DOHH2 (cell line): ENCODE measurements around the gene ELAVL4.

Source experiments
- H3F3A ChIP-seq: fragments of 200-600 bp; sonication (generic), shearing (Covaris generic); 2 replicates; pipeline ENCODE4 v1.6.0; 2016; ENCODE audit warnings: antibody characterized with exemption, mild to moderate bottlenecking; ENCODE audit not compliant: control insufficient read depth, insufficient read depth
- H3K27ac ChIP-seq: fragments of 200-600 bp; sonication (generic); 2 replicates; pipeline ENCODE4 v1.5.1; 2014; ENCODE audit warnings: low read depth, mild to moderate bottlenecking, low read length, moderate library complexity
- H3K27me3 ChIP-seq: fragments of 200-600 bp; sonication (generic); 2 replicates; pipeline ENCODE4 v1.6.1; 2014; ENCODE audit warnings: mild to moderate bottlenecking, low read length, mixed read lengths; ENCODE audit not compliant: control insufficient read depth
- H3K36me3 ChIP-seq: fragments of 200-600 bp; sonication (generic); 2 replicates; pipeline ENCODE4 v1.6.1; 2014; ENCODE audit warnings: mild to moderate bottlenecking, low read length, moderate library complexity, mixed read lengths; ENCODE audit not compliant: control insufficient read depth
- H3K4me1 ChIP-seq: fragments of 200-600 bp; sonication (generic); 2 replicates; pipeline ENCODE4 v1.6.1; 2014; ENCODE audit warnings: mild to moderate bottlenecking, low read length, mixed read lengths; ENCODE audit not compliant: control insufficient read depth
- H3K4me2 ChIP-seq: fragments of 200-600 bp; sonication (generic); 2 replicates; pipeline ENCODE4 v1.6.0; 2014; ENCODE audit warnings: mild to moderate bottlenecking, low read length, moderate library complexity
- H3K4me3 ChIP-seq: fragments of 200-600 bp; sonication (generic); 2 replicates; pipeline ENCODE4 v1.5.1; 2014; ENCODE audit warnings: mild to moderate bottlenecking, low read length, mixed read lengths
- H3K79me2 ChIP-seq: fragments of 200-600 bp; sonication (generic); 2 replicates; pipeline ENCODE4 v1.6.1; 2014; ENCODE audit warnings: mild to moderate bottlenecking, low read length, mixed read lengths; ENCODE audit not compliant: control insufficient read depth
- H3K9me2 ChIP-seq: fragments of 200-600 bp; sonication (generic); replicated peaks from 2 replicates; pipeline ENCODE4 v1.6.1; 2014; ENCODE audit warnings: mild to moderate bottlenecking, low read length, mixed read lengths; ENCODE audit not compliant: control insufficient read depth
- H3K9me3 ChIP-seq: fragments of 200-600 bp; sonication (generic); 2 replicates; pipeline ENCODE4 v1.6.1; 2014; ENCODE audit warnings: antibody characterized with exemption, low read length, mixed read lengths; ENCODE audit not compliant: control insufficient read depth, insufficient read depth
- H4K20me1 ChIP-seq: fragments of 200-600 bp; sonication (generic); 2 replicates; pipeline ENCODE4 v1.6.0; 2014; ENCODE audit warnings: low read depth, mild to moderate bottlenecking, antibody characterized with exemption, low read length, moderate library complexity; ENCODE audit not compliant: control insufficient read depth, insufficient read depth
- EZH2phosphoT487 ChIP-seq: fragments of 200-600 bp; sonication (generic); IDR thresholded peaks from 2 replicates; pipeline ENCODE4 v1.6.1; 2017; ENCODE audit warnings: borderline replicate concordance, mild to moderate bottlenecking, antibody characterized with exemption, low read length, moderate library complexity, mixed read lengths
- TF ChIP-seq, protein P1 (sequence below): fragments of 200-600 bp; sonication (generic); IDR thresholded peaks from one replicate; pipeline ENCODE4 v1.5.1; 2014; ENCODE audit warnings: antibody characterized with exemption, mild to moderate bottlenecking, low read depth, low read length; ENCODE audit not compliant: poor library complexity, severe bottlenecking

The ELAVL4 gene

GRCh38 chr1:50246869-50247268 lies 138.1 kb downstream of the ELAVL4 start:
- TF ChIP-seq, protein P1, sequence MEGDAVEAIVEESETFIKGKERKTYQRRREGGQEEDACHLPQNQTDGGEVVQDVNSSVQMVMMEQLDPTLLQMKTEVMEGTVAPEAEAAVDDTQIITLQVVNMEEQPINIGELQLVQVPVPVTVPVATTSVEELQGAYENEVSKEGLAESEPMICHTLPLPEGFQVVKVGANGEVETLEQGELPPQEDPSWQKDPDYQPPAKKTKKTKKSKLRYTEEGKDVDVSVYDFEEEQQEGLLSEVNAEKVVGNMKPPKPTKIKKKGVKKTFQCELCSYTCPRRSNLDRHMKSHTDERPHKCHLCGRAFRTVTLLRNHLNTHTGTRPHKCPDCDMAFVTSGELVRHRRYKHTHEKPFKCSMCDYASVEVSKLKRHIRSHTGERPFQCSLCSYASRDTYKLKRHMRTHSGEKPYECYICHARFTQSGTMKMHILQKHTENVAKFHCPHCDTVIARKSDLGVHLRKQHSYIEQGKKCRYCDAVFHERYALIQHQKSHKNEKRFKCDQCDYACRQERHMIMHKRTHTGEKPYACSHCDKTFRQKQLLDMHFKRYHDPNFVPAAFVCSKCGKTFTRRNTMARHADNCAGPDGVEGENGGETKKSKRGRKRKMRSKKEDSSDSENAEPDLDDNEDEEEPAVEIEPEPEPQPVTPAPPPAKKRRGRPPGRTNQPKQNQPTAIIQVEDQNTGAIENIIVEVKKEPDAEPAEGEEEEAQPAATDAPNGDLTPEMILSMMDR: no peak
- no peak for TF ChIP-seq EZH2phosphoT487
- Histone ChIP-seq H3K27ac (no peak overlapping the region), H3K4me3 (no peak overlapping the region), H3K9me2 (no peaks in the 10 kb centered on the region), H3K9me3 (no peaks in the 10 kb centered on the region), H3K27me3 (no peaks in the 10 kb centered on the region), H3K79me2 (no peaks in the 10 kb centered on the region), H3K4me1 (peaks cover 32% of the 10 kb centered on the region), H3F3A (peaks cover 3% of the 10 kb centered on the region), H3K4me2 (no peak overlapping the region), H3K36me3 (no peaks in the 10 kb centered on the region), H4K20me1 (no peaks in the 10 kb centered on the region)

- Histone ChIP-seq H3K79me2 (no peaks in the 10 kb centered on the region), H3K36me3 (no peaks in the 10 kb centered on the region), H3K27me3 (no peaks in the 10 kb centered on the region), H3K9me3 (no peaks in the 10 kb centered on the region), H3K4me1 (peaks cover 59% of the 10 kb centered on the region), H3F3A (peaks cover 3% of the 10 kb centered on the region), H4K20me1 (no peaks in the 10 kb centered on the region), H3K27ac (peak overlapping the region; percentile 76), H3K9me2 (no peaks in the 10 kb centered on the region), H3K4me2 (peak overlapping the region; percentile 82), H3K4me3 (peak overlapping the region; percentile 66)
- TF ChIP-seq, protein P1: no peak
- TF ChIP-seq EZH2phosphoT487: no peak
Measured at GRCh38 chr1:50251702-50252101, 143.0 kb downstream of the ELAVL4 start.

DNA sequence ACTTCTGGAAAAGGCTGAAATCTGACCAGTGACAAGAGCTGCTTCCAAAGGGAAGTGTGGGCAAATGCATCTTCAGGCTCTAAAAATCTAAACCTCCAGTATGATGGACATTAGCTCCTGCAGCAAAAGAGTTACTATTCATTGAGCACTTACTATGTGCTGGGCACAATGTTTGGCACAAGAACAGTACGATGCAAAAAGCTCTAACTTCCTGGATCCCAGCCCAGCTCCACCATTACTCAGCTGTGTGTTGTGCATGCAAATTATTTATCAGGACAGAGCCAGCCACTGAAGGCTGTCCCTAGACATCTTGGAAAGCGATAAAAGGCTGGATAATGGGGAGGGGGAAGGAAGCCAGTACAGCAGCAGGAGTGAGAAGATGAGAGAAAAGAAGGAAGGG lies 143.5 kb downstream of the ELAVL4 start:
- no peaks in the 10 kb centered on the region for H3K9me2 ChIP-seq
- peak overlapping the region; percentile 76 for H3K27ac ChIP-seq
- no peaks in the 10 kb centered on the region for H4K20me1 ChIP-seq
- TF ChIP-seq, protein P1: no peak
- no peak for TF ChIP-seq EZH2phosphoT487
- peaks cover 3% of the 10 kb centered on the region for H3F3A ChIP-seq
- peak overlapping the region; percentile 82 for H3K4me2 ChIP-seq
- H3K79me2 ChIP-seq: no peaks in the 10 kb centered on the region
- no peaks in the 10 kb centered on the region for H3K36me3 ChIP-seq
- H3K27me3 ChIP-seq: no peaks in the 10 kb centered on the region
- no peaks in the 10 kb centered on the region for H3K9me3 ChIP-seq
- H3K4me1 ChIP-seq: peaks cover 59% of the 10 kb centered on the region
- peak overlapping the region; percentile 66 for H3K4me3 ChIP-seq
